Adrenal gland (tissue), 5 donors: Measurements from ENCODE around the gene TECPR1.

ENCODE experiments used
- CTCF ChIP-seq, 6 experiments: fragments of 450-650 bp in 4 of 6; fragments of 200-600 bp in 2 of 6; sonication (generic) in 1 of 6; IDR thresholded peaks; 1 replicate in 5 of 6; 2 replicates in 1 of 6; pipeline versions ENCODE4 v1.5.1 to v1.8.0; 2016 to 2021; ENCODE audit warnings: antibody characterized with exemption in 6 of 6, mild to moderate bottlenecking in 2 of 6, moderate library complexity in 1 of 6
- POLR2A ChIP-seq, 2 donors: fragments of 450-650 bp; IDR thresholded peaks; one replicate each; pipeline ENCODE4 v1.6.1; 2017; ENCODE audit warnings: antibody characterized with exemption in 2 of 2, mild to moderate bottlenecking in 2 of 2, moderate library complexity in 1 of 2
- donor health status: DM: no; HTN: no; CAD: no.

- TF ChIP-seq CTCF (IDR thresholded peaks at IDR 0.05) (no peak), POLR2A (IDR thresholded peaks at IDR 0.05) (no peak)
These were observed 52.9 kb downstream of the TECPR1 start for GRCh38 chr7:98199131-98199530.
